RPMI7951 (cell line): ENCODE data around the gene EXOC3. TPM values are rescaled to one million over a fixed set of nuclear protein-coding genes. Genes with fewer than 3 reads are reported as not detected.
"Not testable (repeated sequence)": the region's sequence is repeated elsewhere in the genome, so short reads cannot be mapped to it uniquely, and the experiment has no call there.

Source experiments
- DNase-seq: peaks from one replicate; pipeline ENCODE4 v3.0.0-alpha.2; 2012; ENCODE audit warnings: low read depth
- total RNA-seq: library from RNA; depleted of rRNA; stranded (reverse); fragments of >200 nt; shearing (Covaris generic); gene quantifications from 2 replicates; pipeline ENCODE4 v1.2.3, GENCODE V29; 2014

Gene EXOC3
- total RNA-seq, 1 experiment from 2014 or later, result 22.7 TPM

DNA sequence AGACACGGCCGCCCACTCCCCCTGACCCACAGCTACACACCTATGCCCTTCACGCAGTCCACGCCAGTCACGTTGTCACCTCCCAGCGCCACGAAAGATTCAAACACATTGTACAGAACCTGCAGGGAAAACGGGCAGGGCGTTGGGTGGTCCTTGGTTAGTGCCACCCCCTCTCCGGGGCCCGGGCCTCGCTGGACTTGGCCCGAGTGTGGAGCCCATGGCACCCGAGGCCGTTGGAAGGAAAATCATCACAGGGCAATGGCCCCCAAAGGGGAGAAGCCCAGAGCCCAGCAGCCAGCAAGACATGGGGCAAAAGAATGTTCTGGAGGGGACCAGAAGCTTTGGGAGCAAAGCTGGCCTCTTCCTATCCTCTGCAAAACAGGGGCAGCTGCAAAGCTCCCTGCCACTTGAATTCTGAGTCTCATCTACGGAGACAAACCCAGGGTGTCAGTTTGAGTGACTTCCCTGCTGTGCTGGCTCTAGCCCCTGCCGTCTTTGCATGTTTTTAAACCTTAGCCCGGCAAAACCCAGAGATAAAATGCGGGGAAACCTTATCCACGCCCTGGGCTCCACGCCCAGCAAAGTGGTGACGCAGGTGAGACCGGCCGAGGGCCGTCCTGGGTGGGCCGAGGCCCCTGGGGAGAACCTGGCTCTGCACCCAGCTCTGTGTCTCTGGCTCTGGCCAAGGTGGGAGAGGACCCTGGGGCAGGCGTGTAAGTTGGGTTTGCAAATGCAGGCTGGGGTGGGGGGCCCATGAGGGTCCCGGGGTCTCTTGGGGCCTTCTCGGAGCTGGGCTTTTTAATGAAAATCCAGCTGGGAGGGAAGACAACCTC lies 42.4 kb downstream of the EXOC3 start:
- DNase-seq, result no peak

DNA sequence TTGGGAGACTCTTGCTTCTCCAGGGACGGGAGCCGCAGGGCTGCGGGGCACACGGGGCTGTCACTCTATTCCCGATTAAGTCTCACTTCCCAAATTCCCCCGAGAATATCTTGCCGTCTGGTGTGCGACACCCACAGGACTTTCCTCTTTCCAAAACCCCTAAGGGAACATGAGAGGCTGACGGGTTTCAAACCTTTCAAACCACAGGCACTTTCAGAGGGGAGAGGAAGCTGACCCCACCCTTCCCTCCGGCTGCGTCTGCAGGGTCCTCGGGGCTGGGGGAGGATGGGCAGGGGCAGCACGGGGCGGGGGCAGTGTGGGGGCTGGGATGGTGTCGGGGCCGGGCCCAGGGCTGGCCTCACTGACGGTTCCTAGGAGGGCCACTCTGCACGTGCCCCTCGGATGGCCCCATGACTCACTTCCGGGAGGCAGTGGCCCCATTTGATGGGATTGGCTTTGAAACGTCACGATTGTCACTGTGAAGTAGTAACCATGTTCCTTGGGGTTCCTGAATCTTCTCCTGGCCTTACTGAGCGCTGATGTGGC lies 43.0 kb downstream of the EXOC3 start:
- no peak for DNase-seq

GRCh38 chr5:486597-486996 lies 43.6 kb downstream of the EXOC3 start:
- DNase-seq, result not testable (repeated sequence)

DNA sequence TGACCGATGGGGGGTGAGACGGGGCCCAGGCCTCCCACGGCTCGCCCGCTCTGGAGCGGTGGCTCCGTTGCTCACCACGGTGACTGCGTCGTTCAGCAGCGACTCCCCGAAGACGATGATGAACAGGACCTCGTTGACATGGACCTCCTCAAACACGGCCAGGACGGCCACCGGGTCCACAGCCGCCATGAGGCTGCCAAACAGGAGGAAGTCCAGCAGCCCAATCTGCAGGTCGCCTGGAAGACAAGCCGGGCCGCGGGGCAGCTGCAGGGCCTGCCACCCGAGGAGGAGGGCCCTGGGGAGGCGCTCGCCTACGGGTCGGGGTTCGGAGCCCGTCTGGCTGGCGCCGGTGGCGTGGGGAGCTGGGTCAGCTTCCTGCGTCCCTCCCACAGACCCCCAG lies 45.3 kb downstream of the EXOC3 start:
- DNase-seq, result no peak

DNA sequence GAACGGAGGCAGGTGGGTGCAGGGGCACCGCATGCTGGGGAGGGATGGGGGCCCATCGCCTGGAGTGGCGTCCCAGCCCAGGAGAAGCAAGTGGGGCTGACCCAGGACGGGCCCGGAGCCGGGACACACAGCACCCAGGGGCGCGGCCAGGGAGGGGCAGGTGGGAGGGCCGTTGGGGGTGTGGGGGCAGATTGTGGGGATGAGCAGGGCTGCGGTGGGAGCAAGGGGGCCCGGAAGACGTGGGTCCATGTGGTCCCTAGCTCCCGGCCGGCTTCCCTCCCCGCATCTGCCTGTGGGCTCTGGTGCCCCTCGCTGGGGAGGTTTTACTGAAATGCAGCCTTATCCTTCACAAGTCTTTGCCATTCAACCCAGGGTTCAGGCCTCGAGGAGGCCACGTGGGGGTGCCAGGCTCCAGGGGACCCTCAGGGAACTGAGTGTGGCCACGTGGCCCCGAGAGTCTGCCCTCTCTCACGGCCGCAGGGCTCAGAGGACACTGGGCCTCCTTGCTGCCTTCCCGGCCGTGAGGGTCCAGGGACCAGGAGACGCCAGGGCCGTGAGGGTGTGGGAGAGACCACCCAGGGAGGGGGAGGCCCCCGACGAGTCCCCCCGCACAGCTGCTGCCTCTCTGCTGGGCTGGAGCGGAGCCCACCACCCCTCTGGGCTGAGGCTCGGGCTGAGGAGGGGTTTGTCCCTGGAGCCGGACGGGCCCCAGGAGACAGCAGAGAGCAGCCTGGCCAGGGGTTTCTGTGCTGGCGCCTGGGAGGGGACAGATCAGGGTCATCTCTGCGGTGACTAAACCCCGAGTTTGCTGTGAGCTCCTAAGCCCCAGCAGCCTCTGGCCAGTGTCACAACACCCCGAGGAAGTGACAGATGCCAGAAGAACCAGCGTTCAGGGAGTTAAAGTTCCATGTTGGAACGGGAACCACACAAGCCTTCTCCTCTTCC lies 46.0 kb downstream of the EXOC3 start:
- no peak for DNase-seq

DNA sequence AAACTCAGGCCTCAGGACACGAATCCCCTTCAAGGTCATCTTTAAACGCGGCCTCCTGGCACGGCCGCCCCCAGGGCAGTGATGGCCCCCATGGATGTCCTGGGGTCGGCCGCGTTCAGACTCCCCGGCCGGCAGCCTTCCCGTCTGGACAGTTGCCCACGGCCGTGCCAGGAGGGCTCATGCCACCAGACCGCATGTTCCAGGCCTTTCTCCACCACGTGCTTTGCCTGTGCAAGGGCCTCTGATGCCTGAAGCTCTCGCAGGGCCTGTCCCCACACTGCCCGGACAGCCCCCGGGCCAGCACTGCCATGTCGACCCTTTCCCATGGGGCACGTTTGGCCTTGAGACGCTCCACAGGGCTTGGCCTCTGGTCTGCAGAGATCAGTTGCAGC lies 46.7 kb downstream of the EXOC3 start:
- DNase-seq, result no peak

DNA sequence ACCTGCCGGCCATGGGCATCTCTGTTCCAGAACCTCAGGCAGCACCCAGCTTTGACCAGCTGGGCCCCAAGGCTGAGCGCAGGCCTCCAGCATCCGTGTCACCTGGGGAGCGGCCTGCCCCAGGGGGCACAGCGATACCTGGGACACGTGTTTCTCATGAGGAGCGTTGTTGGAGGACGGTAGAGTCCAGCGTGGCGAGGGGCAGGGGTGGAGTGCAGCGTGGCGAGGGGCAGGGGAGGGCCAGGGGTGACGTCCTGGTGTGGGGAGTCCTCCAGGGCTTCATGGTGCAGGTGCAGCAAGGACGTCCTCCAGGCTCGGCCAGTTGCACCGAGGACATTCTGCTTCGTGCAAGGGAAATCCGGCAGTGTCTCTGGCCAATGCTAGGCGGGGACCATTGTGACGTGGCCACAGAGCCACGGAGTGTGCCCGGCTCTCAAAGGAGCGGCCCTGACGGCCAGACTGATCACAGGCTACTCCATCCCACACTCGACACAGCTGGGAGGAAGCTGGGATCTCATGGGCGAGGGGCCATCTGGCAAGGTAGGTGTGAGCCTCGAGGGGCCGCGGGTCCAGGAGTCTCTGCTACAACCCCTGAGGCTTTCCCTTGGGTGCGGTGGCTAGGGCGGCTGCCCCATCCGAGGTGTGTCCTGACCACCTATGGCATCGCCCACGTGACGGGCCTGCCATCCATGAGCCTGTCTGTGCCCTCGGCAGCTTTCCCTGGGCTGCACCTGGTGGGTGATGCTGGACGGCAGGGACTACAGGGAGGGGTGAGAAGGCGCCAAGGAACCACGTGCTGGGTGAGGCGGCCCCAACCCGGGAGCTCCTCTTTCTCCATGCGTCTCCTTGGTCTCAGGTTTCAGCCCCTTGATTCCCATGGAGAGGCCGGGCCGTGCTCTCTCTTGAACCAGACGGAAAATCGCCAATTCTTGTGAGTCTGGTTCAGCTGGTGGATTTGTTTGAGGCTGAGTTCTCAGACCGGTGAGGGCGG lies 47.4 kb downstream of the EXOC3 start:
- DNase-seq, result no peak

- DNase-seq, result no peak
Measured at GRCh38 chr5:491119-491855, 48.3 kb downstream of the EXOC3 start.

DNA sequence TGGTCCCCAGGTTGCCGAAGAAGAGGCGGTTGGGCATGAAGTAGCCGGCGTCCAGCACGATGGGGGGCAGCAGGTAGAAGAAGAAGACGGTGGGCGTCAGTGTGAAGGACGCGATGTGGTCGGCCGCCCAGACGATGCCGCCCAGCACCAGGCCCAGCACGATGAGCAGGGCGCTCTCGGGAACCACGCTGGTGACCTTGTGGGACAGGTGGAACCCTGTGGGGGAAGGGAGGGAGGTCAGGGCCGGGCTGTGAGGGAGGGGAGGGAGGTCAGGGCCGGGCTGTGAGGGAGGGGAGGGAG lies 48.8 kb downstream of the EXOC3 start:
- DNase-seq, result no peak

- no peak for DNase-seq
Measured at GRCh38 chr5:492314-492893, 49.4 kb downstream of the EXOC3 start.

DNA sequence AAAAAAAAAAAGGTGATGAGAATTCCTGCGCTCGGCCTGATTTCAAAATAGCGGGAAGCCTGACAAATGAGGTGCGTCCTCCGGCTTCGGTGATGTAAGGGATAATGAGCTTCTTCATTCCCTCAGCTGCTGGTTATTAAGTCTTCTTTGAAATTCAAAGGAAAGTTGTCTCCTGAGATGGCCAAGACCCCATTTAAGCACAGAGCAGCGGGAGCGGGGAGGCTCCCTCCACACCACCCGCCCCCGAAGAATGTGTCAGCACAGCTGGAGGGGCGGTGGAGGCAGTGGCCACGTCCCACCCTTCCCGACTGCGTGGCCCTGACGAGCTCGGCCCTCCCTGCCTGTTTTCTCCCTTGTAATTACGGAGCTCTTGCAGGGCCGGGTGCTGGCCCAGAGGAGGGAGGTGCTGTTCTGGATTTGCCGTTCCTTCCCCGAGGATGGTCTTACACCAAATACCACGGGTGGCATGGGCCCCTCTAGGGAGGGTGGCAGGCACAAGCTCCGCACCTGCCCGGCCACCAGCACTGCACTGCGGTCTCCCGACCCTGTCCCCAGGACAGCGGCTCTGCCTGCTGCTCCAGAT lies 50.2 kb downstream of the EXOC3 start:
- DNase-seq, result no peak

DNA sequence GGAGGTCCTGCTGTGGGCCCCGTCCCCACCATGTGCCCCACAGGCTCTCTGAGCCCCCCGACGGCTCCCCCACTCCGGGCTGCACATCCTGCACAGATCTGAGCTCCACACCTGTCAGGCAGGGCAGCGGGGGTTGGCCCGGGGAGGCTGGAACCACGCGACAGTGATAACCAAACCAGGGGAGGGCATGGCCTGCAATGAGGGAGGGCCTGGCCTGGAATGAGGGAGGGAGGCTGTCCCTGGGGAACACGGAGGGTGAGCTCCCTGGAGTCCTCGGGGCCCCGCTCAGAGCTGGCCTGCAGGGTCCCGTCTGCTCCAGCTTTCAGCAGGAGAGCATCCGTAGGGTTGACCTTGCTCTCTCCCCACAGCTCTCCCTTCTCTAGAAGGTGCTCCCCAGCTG lies 50.8 kb downstream of the EXOC3 start:
- DNase-seq, result no peak

DNA sequence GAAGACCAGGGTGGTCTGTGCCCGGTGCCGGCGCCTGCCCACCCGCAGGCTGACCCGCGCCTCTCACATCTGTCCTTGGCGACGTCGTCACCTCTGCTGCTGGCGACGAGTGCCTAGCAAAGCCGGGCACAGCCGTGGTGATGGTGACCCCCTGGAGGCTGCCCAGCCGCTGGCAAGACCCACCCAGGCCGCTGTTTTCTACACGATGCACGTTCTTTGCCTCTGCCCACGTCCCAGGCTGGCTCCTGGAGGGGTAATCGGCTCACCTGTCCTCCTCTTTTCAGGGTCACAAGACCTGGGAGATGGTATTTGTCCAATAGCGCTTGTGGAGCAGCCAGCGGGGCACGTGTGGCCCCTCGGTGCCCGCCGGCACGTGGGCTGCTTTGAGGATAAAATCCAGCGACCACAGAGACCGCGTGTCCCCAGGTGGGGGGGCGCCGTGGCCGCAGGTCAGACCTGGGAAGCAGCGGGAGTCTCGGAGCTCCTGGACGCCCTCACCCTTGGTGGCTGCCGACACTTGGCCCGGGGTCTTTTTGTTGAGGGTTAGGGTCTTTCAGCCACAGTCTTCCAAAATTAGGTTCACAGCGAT lies 51.8 kb downstream of the EXOC3 start:
- no peak for DNase-seq

DNA sequence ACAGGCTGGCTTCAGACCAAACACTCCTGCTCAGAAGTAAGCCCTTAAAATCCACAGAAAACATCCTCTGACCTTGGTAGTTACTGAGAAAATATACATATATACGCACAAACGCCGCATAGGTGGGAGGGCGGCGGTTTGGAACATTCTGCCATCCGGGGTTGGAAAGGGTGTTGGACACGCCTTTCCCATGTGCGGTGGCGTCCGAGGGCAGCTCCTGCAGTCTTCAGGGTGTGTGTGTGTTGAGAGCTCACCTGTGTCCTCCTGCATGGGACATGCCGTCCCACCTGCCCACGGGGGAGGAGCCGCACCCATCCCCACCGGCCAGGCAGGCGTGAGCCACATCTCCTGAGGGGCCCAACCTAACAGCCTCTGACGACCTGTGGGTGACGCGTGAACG lies 53.1 kb downstream of the EXOC3 start:
- DNase-seq, result no peak

DNA sequence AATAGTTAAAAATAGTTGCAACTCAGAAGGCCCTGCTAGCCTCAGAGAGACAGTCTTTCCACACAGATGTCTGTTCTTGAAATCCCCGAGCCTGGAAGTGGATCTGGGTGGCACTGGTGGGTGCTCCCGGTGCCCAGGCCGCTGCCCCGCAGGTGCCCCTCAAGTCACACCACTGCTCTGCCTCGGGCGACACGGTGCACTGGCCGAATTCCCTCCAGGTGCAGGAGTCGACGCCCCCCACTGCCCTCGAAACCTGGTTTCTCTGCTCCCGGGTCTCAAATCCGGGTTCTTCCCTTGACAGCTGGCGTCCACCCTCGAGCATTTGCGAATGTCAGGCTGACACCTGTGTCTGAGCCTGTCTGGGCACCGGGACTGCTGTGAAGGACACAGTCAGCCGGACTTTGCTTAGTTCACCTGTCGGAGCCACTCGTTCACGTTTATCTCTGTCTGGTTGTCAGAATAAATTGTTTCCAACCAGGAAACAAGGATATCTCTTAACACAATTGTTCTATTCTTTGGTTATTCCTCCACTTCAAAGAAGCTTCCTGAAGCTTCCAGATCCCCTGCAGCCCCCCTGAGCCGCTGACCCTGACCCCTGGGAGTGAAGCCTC lies 54.2 kb downstream of the EXOC3 start:
- no peak for DNase-seq

DNA sequence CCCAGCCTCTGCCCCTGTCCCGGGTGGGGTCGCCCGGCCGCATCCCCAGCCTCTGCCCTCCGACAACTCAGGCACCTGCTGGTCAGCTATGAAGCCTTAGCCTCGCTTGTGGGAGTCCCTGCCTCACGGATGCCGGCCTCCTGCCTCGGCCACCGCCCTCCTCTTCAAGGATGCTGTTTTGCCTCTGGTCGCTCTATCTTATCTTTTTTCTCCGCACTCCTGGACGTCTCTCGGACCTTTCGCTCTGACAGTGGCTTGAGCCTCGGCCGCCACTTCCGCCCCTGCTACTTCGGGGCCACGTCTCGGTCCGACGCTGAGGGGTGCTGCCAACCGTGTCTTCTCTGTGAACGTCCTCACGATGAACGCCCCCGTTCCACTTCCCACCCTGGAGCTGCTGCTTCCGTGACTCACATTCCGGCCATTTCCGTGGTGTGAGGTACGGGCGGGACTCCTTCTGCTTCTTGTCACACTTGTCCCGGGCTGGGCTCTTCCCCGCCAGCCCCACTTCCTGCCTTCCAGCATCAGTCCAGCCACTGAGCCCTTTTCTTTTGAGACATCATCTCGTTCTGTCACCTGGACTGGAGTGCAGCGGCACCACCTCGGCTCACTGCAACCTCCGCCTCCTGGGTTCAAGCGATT lies 55.0 kb downstream of the EXOC3 start:
- no peak for DNase-seq

- no peak for DNase-seq
Measured at GRCh38 chr5:499233-500209, 56.5 kb downstream of the EXOC3 start.

GRCh38 chr5:500491-500890 lies 57.5 kb downstream of the EXOC3 start:
- DNase-seq, result no peak
